Activated CD4-positive, alpha-beta T cell treated with anti-CD3 and anti-CD28 coated beads, Interleukin-2, amount 50 U/mL, for 24 hours (primary cell): Measurements from ENCODE around the gene ZPLD1.

Experiments used
- DNase-seq, 2 donors: peaks; one replicate each; pipeline ENCODE4 v3.0.0-alpha.2; 2020; ENCODE audit warnings: low read depth in 1 of 2, low spot score in 1 of 2

Gene ZPLD1

GRCh38 chr3:102434715-102435114, at the start of gene ZPLD1:
ZPLD1 (plus strand) TSS chr3:102435015; CDS start chr3:102438488, 3,473 bp downstream.
- no peak for DNase-seq

GRCh38 chr3:102390171-102390864, 44.5 kb upstream of the ZPLD1 start:
- no peak for DNase-seq

DNA sequence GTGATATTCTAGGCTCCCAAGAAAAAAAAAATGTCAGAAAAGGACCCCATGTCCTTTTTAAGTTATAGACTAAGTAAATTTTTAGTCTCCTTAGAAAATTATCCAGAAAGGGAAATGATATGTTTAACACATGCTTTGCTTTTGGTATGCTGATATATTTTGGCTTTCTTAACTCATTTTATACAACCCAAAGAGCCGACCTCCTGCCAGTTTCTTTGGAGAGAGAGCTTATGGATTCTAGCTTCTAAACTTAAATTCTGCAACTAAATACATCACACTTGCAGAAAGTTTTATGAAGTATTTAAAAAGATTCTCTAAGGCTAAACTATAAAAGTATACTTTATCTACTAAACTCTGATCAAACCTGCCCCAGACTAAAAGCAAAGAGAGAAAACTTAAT, 43.9 kb upstream of the ZPLD1 start:
- DNase-seq = no peak

- no peak for DNase-seq
These were observed 43.3 kb upstream of the ZPLD1 start for GRCh38 chr3:102391491-102391890.

DNA sequence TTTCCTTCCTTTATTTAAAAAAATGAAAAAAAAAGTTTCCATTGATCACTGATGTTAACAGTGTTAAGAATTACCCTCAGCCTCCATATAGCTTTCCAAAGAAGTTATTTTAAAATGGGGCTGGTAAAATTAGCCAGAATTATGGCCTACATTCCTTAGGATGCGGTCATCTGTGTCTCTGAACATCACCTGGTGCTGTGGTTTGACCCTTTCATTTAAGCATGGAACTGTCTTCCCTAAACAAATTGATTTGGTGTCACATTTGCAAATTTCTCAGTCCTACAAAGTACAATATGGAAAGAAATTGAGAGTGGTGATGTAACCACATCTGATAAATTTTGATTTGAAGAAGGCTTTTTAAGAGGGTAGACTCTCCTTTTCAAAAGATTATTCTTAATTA, 40.3 kb upstream of the ZPLD1 start:
- no peak for DNase-seq

- DNase-seq = no peak
These were observed 36.6 kb upstream of the ZPLD1 start for GRCh38 chr3:102398176-102398575.

DNA sequence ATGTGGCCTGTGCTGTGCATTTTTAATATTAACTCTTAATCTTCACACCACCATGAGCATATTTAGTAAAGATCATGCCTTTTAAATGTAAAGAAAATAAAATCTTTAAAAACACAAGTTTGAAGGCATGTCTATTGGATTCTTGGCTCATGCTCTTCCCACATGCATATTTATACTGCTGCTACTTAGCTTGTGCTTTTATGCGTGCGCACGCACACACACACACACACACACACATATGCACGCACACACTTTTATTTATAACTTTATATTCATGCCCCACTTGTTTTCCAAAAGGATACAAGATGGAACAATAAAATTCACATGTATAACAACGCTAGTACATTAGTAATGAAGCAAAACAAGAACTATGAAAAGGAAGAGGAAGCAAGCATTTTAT, 36.1 kb upstream of the ZPLD1 start:
- no peak for DNase-seq

- DNase-seq = no peak
These were observed 34.7 kb upstream of the ZPLD1 start for GRCh38 chr3:102400142-102400541.

DNA sequence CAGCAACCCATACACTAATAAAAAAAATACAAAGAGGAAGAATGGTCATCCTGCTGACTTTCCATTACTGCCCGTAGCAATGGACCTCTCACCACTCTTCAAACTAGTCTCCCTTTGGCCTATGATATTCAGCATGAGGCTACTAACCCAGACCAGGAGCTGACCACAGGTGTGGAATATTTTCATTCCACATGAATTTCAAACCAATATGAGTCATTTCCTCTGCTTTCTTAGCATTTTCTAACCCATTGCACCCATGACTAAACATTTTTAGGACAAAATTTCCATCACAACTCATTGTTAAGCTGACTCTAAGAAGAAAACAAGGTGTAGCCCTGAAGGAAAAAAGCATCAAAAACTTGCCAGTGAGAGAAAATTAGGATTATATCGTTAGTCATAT, 34.0 kb upstream of the ZPLD1 start:
- DNase-seq = no peak

DNA sequence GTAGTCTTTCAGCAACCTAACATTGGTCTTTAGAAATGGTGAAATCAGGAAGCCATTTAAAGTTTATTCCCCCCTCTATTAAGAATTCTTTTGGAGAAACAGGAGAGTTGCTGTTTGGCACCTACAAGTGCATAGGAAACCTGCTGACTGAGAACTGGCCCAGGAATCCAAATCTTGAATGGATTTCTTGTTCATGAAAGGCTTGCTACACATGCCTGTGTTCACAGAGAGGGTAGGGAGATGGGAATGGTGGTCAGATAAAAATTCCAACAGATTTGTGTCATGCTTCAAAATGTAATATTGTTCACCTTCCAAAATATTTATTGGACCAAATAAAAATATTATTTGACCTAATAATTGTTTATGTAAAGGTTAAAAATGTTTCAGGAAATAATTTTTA, 24.2 kb upstream of the ZPLD1 start:
- no peak for DNase-seq

- DNase-seq = no peak
These were observed 19.3 kb upstream of the ZPLD1 start for GRCh38 chr3:102415553-102415952.

DNA sequence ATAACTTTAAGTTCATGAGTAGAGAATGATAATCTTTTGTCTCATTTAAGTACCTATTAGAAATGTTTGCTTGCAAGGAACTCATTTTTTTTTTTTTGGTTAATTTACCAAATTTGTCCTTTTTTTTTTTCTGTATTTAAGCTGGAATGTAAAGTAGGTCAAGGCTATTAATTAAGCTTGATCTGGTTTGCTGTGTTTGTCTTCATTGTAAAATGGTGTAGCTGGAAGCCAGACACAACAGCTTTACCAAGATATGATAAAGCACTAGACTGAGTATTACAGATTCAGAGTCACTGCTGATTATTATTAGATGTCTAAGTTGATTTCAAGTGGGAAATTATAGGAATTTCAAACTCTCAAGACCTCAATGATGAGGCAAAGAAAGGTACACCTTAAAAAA, 15.0 kb upstream of the ZPLD1 start:
- no peak for DNase-seq

- no peak for DNase-seq
These were observed 7.0 kb downstream of the ZPLD1 start for GRCh38 chr3:102441832-102442231.

DNA sequence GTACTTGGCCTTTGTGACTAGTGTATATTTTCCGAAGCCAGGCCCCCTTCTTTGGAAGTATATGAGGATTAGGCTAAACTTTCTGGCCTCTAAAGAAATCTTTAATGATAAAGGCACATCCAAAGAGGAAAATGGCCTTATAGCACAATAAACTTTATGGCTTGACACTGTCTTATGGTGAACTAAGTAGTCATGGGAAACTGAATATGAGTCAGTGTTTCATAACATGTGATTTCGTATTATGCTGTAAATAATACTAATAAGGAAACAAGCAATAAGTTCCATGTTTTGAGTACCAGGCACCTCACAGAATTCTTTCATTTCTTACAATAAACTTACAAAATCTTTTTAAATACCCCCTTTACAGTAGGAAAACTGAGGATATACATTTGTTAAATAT, 8.2 kb downstream of the ZPLD1 start:
- no peak for DNase-seq

DNA sequence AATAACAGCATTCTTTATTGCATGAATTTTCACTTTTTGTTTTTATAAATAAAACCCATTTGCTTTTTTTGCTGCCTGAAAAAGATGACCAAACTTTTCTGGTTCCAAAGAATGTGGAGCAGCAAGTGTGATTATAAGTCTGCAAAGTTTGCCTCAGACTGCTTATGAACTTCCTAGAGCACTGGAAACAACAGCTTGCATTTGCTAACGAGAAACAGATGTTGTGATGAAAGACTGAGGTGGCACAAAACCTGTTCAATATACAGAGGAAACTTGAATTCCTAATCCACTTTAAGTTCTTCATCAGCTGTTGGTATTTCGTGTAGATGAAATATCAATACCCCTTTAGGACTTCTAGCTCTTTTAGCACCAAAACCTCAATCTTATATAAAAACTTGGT, 9.3 kb downstream of the ZPLD1 start:
- DNase-seq = no peak

- no peak for DNase-seq
These were observed 12.5 kb downstream of the ZPLD1 start for GRCh38 chr3:102447272-102447671.

- no peak for DNase-seq
These were observed 14.5 kb downstream of the ZPLD1 start for GRCh38 chr3:102449341-102449740.

DNA sequence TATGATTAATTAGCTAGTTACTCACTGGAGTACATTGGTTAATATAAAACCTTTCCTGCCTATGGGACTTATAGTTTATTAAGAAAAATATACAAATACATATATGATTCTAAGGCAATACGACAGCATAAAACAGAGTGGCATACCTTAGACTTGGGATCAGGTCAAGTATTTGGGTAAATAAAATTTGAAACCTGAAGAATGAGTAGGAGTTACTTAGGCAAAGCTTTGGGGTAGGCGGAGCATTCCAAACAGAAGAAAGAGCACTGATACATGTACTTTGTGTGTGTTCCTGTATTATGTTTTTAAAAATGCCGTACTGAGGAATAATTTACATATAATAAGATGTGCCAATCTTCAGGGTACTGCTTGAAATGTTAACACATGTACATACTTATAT, 15.1 kb downstream of the ZPLD1 start:
- no peak for DNase-seq

DNA sequence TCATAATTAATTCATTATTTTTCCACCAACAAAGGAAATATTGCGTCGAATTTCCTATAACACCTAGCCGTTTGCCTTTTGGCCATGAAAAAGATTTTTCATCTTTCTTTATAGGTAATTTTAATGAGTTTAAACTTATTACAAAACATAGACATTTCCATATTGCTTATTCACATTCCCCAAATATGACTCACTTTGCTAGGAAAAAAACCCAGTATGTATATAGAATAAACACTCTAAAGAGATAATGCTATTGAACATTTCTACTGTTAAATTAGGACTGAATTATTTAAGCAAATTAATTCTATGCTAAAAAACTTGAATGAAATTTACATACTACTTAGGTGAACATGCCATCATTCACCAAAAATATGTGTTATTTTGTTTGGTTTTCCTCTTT, 16.2 kb downstream of the ZPLD1 start:
- no peak for DNase-seq

GRCh38 chr3:102451543-102451942, 16.7 kb downstream of the ZPLD1 start:
- DNase-seq = no peak

- DNase-seq = no peak
These were observed 19.4 kb downstream of the ZPLD1 start for GRCh38 chr3:102454181-102454580.

DNA sequence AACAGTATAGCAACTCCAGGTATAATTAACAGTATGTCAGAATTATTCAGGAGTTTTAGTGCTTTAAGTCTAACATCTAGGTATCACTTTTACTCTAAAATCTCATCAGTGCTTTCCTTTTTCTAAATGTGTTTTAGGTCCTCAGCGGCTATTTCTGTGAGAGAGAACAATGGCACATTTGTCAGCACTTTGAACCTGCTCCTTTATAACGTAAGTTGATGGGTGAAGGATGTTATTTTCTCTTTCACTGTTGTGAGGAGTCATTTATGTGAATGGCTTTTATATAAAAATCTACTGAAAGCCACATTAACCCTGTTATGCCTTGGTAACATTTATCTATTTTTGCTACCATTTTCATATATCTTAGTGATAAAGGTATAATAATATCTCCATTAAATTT, 22.8 kb downstream of the ZPLD1 start:
- DNase-seq = no peak

- DNase-seq = no peak
These were observed 25.8 kb downstream of the ZPLD1 start for GRCh38 chr3:102460579-102460978.

GRCh38 chr3:102464261-102464660, 29.4 kb downstream of the ZPLD1 start:
- DNase-seq = no peak
